HG03520 (cell line): ENCODE measurements around the gene CDC25B.
A peak's percentile ranks its signal among the peaks of the same experiment; 100 is the strongest.
"Not testable (repeated sequence)": the region's sequence is repeated elsewhere in the genome, so short reads cannot be mapped to it uniquely, and the experiment has no call there.

Experiments used
- ATAC-seq: cut with Tn5 transposase; IDR thresholded peaks from one replicate; pipeline ENCODE4 v1.9.1; 2021; ENCODE audit warnings: mild to moderate bottlenecking, moderate library complexity; ENCODE audit not compliant: unreplicated experiment

Gene CDC25B

DNA sequence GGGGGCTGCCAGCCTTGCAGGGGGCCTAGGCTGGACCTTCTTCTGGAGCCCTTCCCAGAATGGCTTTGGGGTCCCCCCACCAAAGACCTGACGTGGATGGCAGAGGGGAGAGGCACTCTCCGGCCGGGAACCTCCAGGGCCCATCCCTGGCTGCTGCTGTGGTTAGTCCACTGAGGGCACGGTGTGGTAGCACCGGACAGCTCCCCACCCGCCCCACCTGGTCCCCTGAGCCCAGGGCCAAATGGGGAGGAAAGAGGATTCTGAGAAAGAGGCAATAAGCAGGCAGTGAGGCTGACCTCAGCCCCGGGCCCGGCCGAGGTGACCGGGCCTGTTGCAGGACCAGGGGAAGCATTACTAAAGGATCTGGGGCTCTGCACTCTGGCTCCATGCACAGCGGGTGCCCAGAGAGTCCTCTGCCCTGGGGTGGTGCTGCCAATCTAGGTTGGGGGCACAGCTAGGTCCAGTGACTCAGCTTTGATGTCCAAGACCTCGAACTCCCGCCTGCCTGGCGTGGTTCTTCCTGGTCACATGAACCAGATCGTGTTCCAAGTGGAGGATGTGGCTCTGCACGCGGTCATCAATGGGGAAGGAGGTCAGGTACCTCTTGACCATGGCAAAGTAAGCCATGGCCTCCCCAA, 11.8 kb upstream of the CDC25B start:
- no peak for ATAC-seq

DNA sequence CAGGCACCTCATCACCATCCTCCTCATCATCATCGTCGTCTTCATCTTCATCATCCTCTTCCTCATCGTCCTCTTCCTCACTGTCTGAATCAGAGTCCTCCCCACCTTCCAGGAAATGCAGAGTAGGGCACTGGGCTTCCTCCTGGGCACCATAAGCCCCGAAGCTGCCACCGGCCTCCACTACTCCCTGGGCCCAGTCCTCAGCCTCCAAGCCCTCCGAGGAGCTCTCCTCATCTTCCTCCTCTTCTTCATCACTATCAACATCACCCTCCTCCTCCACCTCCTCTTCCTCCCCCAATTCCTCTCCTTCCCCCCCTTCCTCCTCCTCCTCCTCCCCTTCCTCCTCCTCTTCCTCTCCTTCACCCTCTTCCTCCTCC, 11.3 kb upstream of the CDC25B start:
- no peak for ATAC-seq

DNA sequence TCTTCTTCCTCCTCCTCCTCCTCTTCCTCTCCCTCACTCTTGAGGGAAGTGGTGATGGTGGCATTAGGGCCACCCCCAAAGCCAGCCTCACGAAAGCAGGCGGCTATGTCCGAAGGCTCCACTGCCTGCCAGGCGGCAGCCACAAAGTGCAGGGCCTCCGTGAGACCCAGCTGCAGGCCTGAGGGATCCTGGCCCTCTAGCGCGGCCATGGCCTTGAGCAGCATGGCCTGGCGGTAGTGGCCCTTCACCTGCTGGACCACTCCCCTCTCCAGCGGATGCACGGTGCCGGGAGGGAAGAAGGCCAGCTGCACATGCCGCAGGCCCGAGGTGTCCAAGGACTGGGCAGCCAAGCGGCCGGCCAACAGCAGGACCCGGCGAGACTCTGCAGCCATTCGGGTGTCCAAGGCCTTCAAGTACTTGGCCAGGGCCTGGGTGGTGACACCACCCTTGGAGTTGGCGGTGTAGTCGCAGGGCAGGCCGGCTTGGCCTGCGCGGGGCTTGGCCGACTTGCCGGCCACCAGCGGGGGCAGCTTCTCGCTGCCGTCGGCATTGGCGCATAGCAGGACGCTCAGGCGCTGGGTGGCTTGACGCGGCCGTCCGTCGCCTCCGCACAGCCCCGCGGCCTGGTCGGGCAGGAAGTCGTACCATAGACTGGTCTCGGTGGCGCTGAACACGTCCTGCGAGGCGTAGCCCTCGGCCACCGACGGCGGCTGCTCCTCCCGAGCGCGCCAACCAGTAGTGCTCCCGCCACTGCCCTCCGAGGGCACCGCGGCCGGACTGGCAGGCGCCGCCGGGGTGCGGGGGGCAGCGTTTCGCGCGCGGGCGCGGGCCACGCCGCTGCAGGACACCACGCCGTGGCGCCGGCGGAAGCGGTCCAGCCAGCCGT, 10.6 kb upstream of the CDC25B start:
- no peak for ATAC-seq

DNA sequence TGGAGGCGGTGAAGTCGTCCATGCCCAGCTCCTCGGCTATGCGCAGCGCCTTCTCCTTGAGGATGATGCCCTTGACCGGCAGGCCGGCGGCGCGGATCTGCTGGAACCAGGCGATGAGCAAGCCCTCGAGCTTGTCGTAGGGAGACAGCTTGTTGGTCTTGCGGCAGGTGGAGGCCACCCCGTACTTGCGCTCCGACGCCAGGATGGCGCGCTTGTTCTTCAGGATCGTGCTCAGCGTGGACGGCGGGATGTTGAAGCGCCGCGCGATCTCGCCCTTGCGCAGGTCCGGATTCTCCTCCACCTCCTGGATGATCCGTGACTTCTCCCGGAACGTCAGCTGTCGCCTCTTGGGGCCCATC, 10.0 kb upstream of the CDC25B start:
- ATAC-seq = peak; percentile 9

DNA sequence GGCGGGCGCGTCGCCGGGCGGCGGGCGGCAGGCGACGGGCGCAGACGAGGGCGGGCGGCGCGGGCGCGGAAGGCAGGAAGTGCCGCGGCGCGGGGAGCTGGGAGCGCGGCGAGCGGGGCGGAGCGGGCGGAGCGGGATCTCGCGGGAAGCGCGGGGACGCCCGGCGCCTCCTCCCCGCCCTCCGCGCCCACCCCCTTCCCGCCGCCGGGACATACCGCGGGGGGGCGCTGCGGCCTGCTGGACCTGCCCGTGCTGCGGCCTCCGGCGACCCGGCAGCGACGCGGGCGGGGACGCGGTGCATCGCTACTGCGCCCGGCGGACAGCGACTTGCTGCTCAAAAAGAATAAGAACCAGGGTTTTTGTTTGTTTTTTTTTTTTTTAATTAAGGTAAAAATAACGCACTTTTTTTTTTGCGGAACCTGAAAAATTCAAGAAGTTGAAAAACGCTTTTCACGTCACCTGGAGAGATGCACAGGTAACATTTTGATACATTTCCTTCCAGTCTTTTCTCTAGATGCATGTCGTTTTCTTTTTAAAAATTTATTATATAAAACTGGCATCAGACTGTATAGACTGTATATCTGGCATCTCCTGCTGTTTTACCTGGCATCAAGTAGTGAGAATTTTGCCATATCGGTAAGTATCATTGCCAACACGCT, 9.3 kb upstream of the CDC25B start, which contains the start of gene CENPB:
TSS of gene CENPB (minus strand) at position 76 of the 659 bp plus-strand sequence. CDS start 257 bp downstream, outside the sequence.
- peak; percentile 63 for ATAC-seq

DNA sequence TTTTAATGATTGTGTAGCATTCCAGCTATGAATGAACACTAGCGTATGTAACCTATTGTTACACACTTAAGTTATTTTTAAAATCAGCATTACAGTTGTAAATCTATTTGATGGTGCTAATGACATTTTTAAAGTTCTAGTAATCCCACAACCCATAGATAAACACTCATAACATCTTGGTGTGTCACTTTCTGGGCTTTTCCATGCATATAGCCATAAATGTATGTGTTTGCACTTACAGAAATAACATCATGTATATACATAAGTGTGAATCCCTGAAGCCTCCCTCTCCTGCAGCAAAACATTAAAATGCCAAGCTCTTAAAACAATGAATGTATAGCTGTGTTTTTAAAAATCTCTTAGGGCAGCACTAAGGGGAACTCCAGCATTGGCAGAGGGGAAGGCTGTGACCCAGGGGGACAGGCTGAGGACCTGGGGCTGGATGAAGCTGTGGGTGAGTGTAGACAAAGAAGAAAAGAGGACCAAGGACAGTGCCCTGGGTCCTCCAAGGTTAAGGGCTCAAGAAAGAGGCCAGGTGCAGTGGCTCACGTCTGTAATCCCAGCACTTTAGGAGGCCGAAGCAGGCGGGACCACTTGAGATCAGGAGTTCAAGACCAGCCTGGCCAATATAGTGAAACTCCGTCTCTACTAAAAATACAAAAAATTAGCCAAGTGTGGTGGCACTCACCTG, 8.6 kb upstream of the CDC25B start:
- no peak for ATAC-seq

DNA sequence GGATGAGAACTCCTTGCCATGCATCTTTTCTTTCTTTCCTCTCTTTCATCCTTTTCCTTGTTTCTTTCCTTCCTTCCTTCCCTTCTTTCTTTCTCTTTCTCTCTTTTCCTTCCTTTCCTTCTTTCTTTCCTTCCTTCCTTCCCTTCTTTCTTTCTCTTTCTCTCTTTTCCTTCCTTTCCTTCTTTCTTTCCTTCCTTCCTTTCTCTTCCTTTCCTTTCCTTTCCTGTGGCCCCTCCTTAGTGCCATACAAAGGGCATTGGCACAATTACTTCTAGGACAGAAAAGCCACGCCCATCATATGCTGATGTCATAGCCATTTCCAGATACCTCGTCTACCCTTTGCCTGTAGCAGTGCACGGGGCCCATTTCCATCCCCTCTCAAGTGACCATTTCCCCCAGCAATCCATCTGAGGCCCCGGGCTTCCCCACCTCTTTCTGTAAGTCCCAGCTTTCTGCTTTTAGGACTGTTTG, 7.4 kb upstream of the CDC25B start:
- no peak for ATAC-seq

DNA sequence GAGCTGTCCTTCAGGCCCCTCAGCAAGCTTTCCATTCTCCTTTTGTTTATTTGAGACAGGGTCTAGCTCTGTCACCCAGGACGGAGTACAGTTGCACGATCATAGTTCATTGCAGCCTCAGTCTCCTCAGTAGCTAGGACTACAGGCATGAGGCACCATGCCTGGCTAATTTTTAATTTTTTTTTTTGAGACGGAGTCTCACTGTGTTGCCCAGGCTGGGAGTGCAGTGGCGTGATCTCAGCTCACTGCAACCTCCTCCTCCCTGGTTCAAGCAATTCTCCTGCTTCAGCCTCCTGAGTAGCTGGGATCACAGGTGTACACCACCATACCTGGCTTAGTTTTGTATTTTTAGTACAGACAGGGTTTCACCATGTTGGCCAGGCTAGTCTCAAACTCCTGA, 6.9 kb upstream of the CDC25B start:
- ATAC-seq = not testable (repeated sequence)

DNA sequence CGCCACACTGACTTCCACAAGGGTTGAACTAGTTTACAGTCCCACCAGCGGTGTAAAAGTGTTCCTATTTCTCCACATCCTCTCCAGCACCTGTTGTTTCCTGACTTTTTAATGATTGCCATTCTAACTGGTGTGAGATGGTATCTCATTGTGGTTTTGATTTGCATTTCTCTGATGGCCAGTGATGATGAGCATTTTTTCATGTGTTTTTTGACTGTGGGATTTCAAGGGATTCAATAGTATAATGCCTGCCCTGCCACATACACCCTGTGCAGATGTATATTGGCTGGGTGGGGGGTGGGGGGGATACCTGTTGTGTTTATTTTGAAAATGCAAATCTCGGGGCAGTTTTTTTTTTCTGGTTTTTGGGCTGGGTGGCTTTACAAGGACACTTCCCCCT, 1.9 kb upstream of the CDC25B start:
- not testable (repeated sequence) for ATAC-seq

DNA sequence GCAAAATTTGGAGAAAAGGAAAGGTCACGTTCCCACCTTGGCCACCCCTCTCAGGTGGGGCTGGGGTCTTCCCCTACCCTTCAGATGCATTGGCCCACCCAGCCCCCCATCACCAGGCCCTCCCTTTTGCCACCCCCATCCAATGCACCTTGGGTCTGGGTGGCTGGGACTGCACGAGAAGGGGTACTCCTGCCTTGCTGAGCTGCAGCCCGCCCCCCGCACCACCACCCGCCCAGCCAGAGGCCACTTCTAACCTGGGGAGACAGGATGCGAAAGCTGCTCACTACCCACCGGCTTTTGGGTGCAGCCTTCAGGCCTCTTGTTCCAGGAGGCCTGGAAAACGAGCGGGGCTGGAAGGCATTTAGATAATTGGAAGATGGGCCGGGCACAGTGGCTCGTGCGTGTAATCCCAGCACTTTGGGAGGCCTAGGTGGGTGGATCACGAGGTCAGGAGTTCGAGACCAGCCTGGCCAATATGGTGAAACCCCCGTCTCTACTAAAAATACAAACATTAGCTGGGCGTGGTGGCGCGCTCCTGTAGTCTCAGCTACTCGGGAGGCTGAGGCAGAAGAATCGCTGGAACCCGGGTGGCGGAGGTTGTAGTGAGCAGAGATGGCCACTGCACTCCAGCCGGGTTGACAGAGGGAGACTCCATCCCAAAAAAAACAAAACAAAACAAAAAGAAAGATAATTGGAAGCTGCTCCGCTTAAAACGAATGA, 1.2 kb upstream of the CDC25B start:
- no peak for ATAC-seq

DNA sequence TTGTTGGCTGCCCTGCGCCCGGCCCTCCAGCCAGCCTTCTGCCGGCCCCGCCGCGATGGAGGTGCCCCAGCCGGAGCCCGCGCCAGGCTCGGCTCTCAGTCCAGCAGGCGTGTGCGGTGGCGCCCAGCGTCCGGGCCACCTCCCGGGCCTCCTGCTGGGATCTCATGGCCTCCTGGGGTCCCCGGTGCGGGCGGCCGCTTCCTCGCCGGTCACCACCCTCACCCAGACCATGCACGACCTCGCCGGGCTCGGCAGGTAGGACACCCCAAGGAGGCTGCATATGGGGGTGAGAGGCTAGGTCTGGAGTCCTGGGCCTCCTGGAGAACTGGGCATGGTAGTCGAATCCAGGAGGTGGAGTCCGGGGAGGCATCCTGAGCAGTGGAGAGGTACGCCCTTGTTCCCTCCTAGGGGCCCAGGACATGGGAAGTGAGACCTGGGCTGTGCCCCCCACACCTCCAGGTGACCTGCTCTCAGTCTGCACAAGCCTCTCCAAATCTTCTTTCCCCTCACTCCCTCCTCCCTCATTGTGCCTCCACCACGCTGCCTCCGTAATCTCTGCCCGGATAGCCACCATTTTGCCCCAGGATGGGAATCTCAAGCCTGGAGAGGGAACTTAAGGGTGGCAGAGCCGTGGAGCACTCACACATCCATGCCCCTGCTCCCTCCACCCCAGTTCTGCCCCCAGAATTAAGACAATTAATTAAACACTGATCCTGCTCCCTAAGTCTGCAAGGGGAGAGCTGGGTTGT, 541 bp downstream of the CDC25B start:
- peak; percentile 0 for ATAC-seq

DNA sequence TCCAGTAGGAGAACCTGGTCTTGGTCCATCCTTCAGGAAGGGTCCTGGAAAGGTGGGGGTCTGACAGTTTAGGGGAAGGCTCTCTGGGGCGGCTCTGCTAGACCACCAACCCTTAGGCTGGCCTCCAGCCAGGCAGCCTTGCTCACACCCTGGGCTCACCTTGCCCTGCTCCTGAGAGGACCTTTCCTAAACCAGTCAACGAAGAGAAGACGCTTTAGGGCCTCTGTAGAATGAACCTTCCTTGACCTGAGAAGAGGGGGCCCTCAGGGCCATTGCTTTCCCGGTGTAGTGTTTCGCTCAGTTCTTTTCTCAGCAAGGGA, 1.1 kb downstream of the CDC25B start:
- ATAC-seq = no peak

DNA sequence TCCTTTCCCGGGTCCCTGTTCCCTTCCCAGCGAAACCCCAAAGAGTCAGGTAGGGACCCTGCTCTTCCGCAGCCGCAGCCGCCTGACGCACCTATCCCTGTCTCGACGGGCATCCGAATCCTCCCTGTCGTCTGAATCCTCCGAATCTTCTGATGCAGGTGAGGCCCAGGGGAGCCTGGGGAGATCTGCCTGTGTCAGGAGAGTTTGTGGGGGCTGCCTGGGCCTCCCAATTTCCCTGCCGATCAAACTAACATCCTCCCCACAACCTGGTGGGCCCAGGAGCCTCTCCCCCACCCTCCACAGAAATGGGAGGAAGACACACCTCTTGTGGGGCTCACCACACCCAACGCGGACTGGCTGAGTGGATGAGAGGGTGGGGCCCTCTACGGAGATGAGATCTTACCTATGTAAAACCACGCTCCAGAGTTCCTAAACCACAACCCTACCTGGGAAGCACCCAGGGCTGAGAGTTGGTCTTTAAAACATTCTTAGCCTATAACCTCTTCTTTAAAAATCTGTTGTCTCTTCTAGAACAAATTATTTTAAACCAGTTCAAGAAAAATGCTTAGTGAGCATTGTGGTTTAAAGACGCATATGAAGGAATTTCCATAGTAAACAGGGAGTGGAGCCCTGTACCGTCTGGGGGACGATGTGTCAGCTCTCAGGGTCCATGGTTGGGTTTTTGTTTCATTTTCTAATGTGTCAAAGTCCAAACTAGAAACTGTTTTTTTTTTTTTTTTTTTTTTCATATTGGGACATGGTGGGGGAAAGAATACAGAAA, 1.7 kb downstream of the CDC25B start:
- ATAC-seq = no peak

DNA sequence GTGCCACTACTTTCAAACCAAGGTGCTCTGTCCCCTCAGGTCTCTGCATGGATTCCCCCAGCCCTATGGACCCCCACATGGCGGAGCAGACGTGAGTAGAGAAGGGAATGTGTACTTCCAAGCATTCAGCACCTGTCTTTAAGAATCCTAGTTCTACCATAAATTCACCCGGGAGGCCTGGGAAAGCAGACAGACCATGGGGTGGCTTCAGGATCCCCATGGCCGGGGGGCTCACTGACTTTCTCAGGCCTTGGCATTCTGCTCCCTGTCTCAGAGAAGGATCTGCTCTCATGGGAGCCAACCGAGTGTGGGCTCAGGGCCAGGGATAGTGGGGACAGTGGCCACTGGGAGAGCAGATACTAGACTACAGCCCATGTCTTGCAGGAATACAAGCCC, 2.3 kb downstream of the CDC25B start:
- ATAC-seq = no peak

DNA sequence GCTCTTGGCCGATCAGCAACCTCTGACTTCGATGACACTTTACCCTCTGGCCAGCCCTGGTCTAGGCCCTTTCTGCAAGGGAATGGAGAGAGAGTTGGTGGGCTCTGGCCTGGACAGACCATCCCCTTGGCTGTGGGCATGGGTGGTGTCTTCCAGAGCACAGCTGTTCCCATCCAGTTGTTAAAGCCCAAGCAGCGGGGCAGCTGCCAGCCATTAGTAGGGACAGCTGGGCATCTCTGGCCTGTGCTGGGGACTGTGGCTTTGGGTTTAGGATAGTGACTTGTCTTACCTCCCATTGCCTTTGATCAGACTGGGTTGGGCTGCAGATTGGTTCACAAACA, 2.8 kb downstream of the CDC25B start:
- ATAC-seq = no peak

DNA sequence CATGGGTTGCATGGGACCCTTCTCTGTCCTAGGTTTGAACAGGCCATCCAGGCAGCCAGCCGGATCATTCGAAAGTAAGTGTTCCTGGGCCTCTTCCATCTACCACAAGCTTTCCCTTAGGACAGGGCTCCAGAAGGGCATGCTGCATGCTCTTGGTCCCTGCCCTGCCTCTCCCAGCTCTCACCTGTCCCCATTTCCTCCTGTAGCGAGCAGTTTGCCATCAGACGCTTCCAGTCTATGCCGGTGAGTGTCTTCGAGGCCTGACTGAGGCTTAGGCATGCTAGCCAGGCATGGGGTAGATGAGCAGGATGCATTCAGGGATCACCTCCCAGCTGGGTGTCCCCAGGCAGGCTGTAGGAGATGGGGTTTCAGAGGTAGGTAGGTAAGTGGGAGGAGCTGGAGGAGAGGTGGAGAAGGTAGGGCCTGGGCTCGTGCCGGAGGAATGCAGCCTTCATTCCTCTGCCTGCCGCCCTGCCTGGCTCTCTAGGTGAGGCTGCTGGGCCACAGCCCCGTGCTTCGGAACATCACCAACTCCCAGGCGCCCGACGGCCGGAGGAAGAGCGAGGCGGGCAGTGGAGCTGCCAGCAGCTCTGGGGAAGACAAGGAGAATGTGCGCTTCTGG, 4.3 kb downstream of the CDC25B start:
- ATAC-seq = no peak

DNA sequence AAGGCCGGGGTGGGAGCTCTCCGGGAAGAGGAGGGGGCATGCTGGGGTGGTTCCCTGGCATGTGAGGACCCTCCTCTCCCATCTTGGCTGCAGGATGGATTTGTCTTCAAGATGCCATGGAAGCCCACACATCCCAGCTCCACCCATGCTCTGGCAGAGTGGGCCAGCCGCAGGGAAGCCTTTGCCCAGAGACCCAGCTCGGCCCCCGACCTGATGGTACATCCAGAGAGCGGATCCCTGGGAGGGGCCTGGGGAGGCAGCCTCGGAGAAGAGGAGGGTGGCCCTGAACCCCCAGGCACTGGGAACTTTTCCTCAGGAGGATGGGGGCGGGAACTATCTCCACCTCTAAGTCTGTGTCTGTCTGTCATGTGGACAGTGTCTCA, 4.8 kb downstream of the CDC25B start:
- ATAC-seq = no peak

DNA sequence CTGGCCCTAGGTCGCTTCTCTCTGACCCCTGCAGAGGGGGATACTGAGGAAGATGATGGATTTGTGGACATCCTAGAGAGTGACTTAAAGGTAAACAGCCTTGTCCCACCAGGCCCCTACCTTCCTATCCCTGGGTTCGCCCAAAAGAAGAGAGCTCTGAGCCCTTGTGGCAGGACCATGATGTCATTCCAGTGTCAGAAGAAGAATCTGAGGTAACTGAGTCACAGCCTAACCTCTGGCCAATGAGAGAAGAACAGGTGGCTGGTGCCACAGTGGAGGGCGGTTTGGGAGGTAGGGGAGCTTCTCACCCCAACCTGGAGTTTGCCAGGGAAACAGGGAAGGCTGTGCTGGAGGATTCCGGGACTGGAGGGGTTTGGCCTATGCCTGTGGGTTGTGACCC, 5.2 kb downstream of the CDC25B start:
- ATAC-seq = no peak

DNA sequence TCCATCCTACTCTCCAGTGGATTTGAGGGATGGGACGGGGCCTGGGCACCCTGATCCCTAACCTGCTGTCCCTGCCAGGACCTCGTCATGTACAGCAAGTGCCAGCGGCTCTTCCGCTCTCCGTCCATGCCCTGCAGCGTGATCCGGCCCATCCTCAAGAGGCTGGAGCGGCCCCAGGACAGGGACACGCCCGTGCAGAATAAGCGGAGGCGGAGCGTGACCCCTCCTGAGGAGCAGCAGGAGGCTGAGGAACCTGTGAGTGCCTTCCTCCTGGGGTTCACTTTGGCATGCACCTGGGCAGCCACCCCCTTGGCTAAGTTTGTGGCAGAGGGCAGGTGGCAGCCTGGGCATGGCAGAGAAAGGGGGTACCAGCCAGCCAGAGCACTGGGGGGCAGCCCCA, 5.7 kb downstream of the CDC25B start:
- ATAC-seq = no peak
